IPS-18a (cell line): Measurements from ENCODE around the gene CACNA1I.

Experiments used
- H3K27ac ChIP-seq: one replicate; pipeline ENCODE4 v1.5.1; 2013; ENCODE audit warnings: low read length
- H3K27me3 ChIP-seq: one replicate; pipeline ENCODE4 v1.6.1; 2013; ENCODE audit warnings: mild to moderate bottlenecking, low read length; ENCODE audit not compliant: control insufficient read depth, insufficient read depth
- H3K36me3 ChIP-seq: one replicate; pipeline ENCODE4 v1.6.1; 2013; ENCODE audit warnings: low read depth, low read length; ENCODE audit not compliant: control insufficient read depth
- H3K4me1 ChIP-seq: one replicate; pipeline ENCODE4 v1.6.1; 2013; ENCODE audit warnings: low read depth, low read length; ENCODE audit not compliant: control insufficient read depth
- H3K4me3 ChIP-seq: one replicate; pipeline ENCODE4 v1.5.1; 2013; ENCODE audit warnings: low read length
- H3K9ac ChIP-seq: one replicate; pipeline ENCODE4 v1.6.1; 2013; ENCODE audit warnings: mild to moderate bottlenecking, low read length, moderate library complexity
- H3K9me3 ChIP-seq: one replicate; pipeline ENCODE4 v1.6.1; 2013; ENCODE audit warnings: low read depth, low read length; ENCODE audit not compliant: control insufficient read depth

Gene CACNA1I

GRCh38 chr22:39528681-39529486 lies 41.7 kb upstream of the CACNA1I start:
- Histone ChIP-seq H3K9ac (no peak overlapping the region), H3K4me3 (no peak overlapping the region), H3K36me3 (peaks cover 23% of the 10 kb centered on the region), H3K27ac (no peak overlapping the region), H3K27me3 (no peaks in the 10 kb centered on the region), H3K9me3 (no peaks in the 10 kb centered on the region), H3K4me1 (peaks cover 11% of the 10 kb centered on the region)

- no peak overlapping the region for H3K4me3 ChIP-seq
- H3K9ac ChIP-seq: no peak overlapping the region
- no peaks in the 10 kb centered on the region for H3K27me3 ChIP-seq
- peaks cover 18% of the 10 kb centered on the region for H3K36me3 ChIP-seq
- H3K9me3 ChIP-seq: no peaks in the 10 kb centered on the region
- H3K27ac ChIP-seq: no peak overlapping the region
- peaks cover 16% of the 10 kb centered on the region for H3K4me1 ChIP-seq
These were observed 41.1 kb upstream of the CACNA1I start for GRCh38 chr22:39529487-39529851.

GRCh38 chr22:39530116-39530515 lies 40.4 kb upstream of the CACNA1I start:
- Histone ChIP-seq H3K27me3 (no peaks in the 10 kb centered on the region), H3K27ac (no peak overlapping the region), H3K9me3 (no peaks in the 10 kb centered on the region), H3K4me1 (peaks cover 20% of the 10 kb centered on the region), H3K9ac (no peak overlapping the region), H3K36me3 (peaks cover 12% of the 10 kb centered on the region), H3K4me3 (no peak overlapping the region)

GRCh38 chr22:39530692-39531331 lies 39.7 kb upstream of the CACNA1I start:
- Histone ChIP-seq H3K36me3 (peaks cover 12% of the 10 kb centered on the region), H3K9me3 (no peaks in the 10 kb centered on the region), H3K4me1 (peaks cover 27% of the 10 kb centered on the region), H3K27ac (no peak overlapping the region), H3K4me3 (peak overlapping the region; percentile 4), H3K9ac (no peak overlapping the region), H3K27me3 (no peaks in the 10 kb centered on the region)

- Histone ChIP-seq H3K4me3 (peak within 1 kb of the TSS; percentile 93), H3K27ac (peak within 1 kb of the TSS; percentile 39), H3K27me3 (no peaks in the 10 kb centered on the region), H3K9me3 (no peaks in the 10 kb centered on the region), H3K4me1 (peaks cover 28% of the 10 kb centered on the region), H3K36me3 (peaks cover 12% of the 10 kb centered on the region), H3K9ac (peak within 1 kb of the TSS; percentile 86)
These were observed 38.1 kb upstream of the CACNA1I start, which contains the start of gene RPS19BP1 for GRCh38 chr22:39532215-39533073. Gene RPS19BP1 (minus strand): TSS chr22:39532748. CDS start chr22:39532738, 10 bp downstream.

- H3K27ac ChIP-seq: no peak overlapping the region
- H3K27me3 ChIP-seq: no peaks in the 10 kb centered on the region
- no peak overlapping the region for H3K9ac ChIP-seq
- peaks cover 30% of the 10 kb centered on the region for H3K4me1 ChIP-seq
- H3K36me3 ChIP-seq: peaks cover 6% of the 10 kb centered on the region
- H3K4me3 ChIP-seq: peak overlapping the region; percentile 45
- no peaks in the 10 kb centered on the region for H3K9me3 ChIP-seq
These were observed 36.5 kb upstream of the CACNA1I start for GRCh38 chr22:39534092-39534506.

- no peak overlapping the region for H3K27ac ChIP-seq
- H3K36me3 ChIP-seq: peaks cover under 1% of the 10 kb centered on the region
- H3K27me3 ChIP-seq: no peaks in the 10 kb centered on the region
- no peaks in the 10 kb centered on the region for H3K9me3 ChIP-seq
- peaks cover 28% of the 10 kb centered on the region for H3K4me1 ChIP-seq
- H3K4me3 ChIP-seq: peak overlapping the region; percentile 45
- H3K9ac ChIP-seq: no peak overlapping the region
These were observed 35.8 kb upstream of the CACNA1I start for GRCh38 chr22:39534591-39535356.

- Histone ChIP-seq H3K27me3 (no peaks in the 10 kb centered on the region), H3K4me3 (peak overlapping the region; percentile 18), H3K9me3 (no peaks in the 10 kb centered on the region), H3K9ac (no peak overlapping the region), H3K36me3 (no peaks in the 10 kb centered on the region), H3K27ac (no peak overlapping the region), H3K4me1 (peaks cover 28% of the 10 kb centered on the region)
These were observed 35.2 kb upstream of the CACNA1I start for GRCh38 chr22:39535357-39535725.

- Histone ChIP-seq H3K27ac (no peak overlapping the region), H3K36me3 (no peaks in the 10 kb centered on the region), H3K9ac (no peak overlapping the region), H3K4me1 (peaks cover 26% of the 10 kb centered on the region), H3K27me3 (no peaks in the 10 kb centered on the region), H3K9me3 (no peaks in the 10 kb centered on the region), H3K4me3 (no peak overlapping the region)
These were observed 34.6 kb upstream of the CACNA1I start for GRCh38 chr22:39535831-39536449.

GRCh38 chr22:39536711-39537110 lies 33.8 kb upstream of the CACNA1I start:
- peaks cover 19% of the 10 kb centered on the region for H3K4me1 ChIP-seq
- no peak overlapping the region for H3K9ac ChIP-seq
- no peaks in the 10 kb centered on the region for H3K9me3 ChIP-seq
- H3K27ac ChIP-seq: no peak overlapping the region
- H3K4me3 ChIP-seq: no peak overlapping the region
- H3K36me3 ChIP-seq: no peaks in the 10 kb centered on the region
- no peaks in the 10 kb centered on the region for H3K27me3 ChIP-seq
